H9 (cell line): ENCODE results near the gene TACR2. TPM values are rescaled to one million over a fixed set of nuclear protein-coding genes. Genes with fewer than 3 reads are reported as not detected.

ENCODE experiments used
- DNase-seq: peaks from one replicate; pipeline ENCODE4 v3.0.0-alpha.2; 2017
- H2AFZ ChIP-seq: one replicate; pipeline ENCODE4 v1.6.1; 2013; ENCODE audit warnings: mild to moderate bottlenecking, low read length, control low read depth, moderate library complexity
- H2AK5ac ChIP-seq: 2 replicates; pipeline ENCODE4 v1.6.1; 2013; ENCODE audit warnings: low read length, control low read depth, mixed read lengths; ENCODE audit not compliant: insufficient read length
- H2BK120ac ChIP-seq: one replicate; pipeline ENCODE4 v1.6.1; 2013; ENCODE audit warnings: low read depth, mild to moderate bottlenecking, low read length, control low read depth, inconsistent platforms; ENCODE audit not compliant: poor library complexity, severe bottlenecking
- H2BK12ac ChIP-seq: 2 replicates; pipeline ENCODE4 v1.6.1; 2013; ENCODE audit warnings: low read length, control low read depth, mixed read lengths, low read depth; ENCODE audit not compliant: insufficient read length
- H2BK15ac ChIP-seq: 2 replicates; pipeline ENCODE4 v1.6.1; 2013; ENCODE audit warnings: low read depth, low read length, control low read depth
- H2BK20ac ChIP-seq: one replicate; pipeline ENCODE4 v1.6.1; 2013; ENCODE audit warnings: low read depth, mild to moderate bottlenecking, low read length, control low read depth, inconsistent platforms; ENCODE audit not compliant: poor library complexity, severe bottlenecking
- H2BK5ac ChIP-seq: 2 replicates; pipeline ENCODE4 v1.6.1; 2013; ENCODE audit warnings: low read length, control low read depth, mixed read lengths; ENCODE audit not compliant: insufficient read length
- H3K14ac ChIP-seq: 2 replicates; pipeline ENCODE4 v1.6.1; 2013; ENCODE audit warnings: low read length, control low read depth; ENCODE audit not compliant: insufficient read depth
- H3K18ac ChIP-seq: 2 replicates; pipeline ENCODE4 v1.6.1; 2013; ENCODE audit warnings: low read depth, mild to moderate bottlenecking, mixed read lengths, low read length, control low read depth; ENCODE audit not compliant: insufficient read length
- H3K23ac ChIP-seq: 2 replicates; pipeline ENCODE4 v1.6.1; 2013; ENCODE audit warnings: low read length, control low read depth, mixed read lengths, low read depth; ENCODE audit not compliant: insufficient read length
- H3K23me2 ChIP-seq: 2 replicates; pipeline ENCODE4 v1.6.1; 2013; ENCODE audit warnings: low read depth, mild to moderate bottlenecking, mixed read lengths, low read length, control low read depth; ENCODE audit not compliant: insufficient read length, poor library complexity, severe bottlenecking
- H3K27ac ChIP-seq: 2 replicates; pipeline ENCODE4 v1.5.1; 2013; ENCODE audit warnings: low read length, control low read depth, mixed read lengths, low read depth; ENCODE audit not compliant: insufficient read length
- H3K27me3 ChIP-seq: 2 replicates; pipeline ENCODE4 v1.6.1; 2013; ENCODE audit warnings: low read length, control low read depth, inconsistent platforms; ENCODE audit not compliant: insufficient read depth
- H3K4ac ChIP-seq: 2 replicates; pipeline ENCODE4 v1.6.1; 2013; ENCODE audit warnings: low read depth, mild to moderate bottlenecking, control low read depth, inconsistent platforms, low read length, moderate library complexity
- H3K4me1 ChIP-seq: 2 replicates; pipeline ENCODE4 v1.6.1; 2013; ENCODE audit warnings: low read length, control low read depth, inconsistent platforms; ENCODE audit not compliant: insufficient read depth
- H3K4me2 ChIP-seq: 2 replicates; pipeline ENCODE4 v1.6.1; 2013; ENCODE audit warnings: low read length, control low read depth, mixed read lengths; ENCODE audit not compliant: insufficient read length, insufficient read depth
- H3K56ac ChIP-seq: 2 replicates; pipeline ENCODE4 v1.6.1; 2013; ENCODE audit warnings: low read depth, mild to moderate bottlenecking, mixed read lengths, low read length, control low read depth; ENCODE audit not compliant: insufficient read length
- H3K79me1 ChIP-seq: 2 replicates; pipeline ENCODE4 v1.6.1; 2013; ENCODE audit warnings: low read depth, mild to moderate bottlenecking, moderate library complexity, low read length, control low read depth, inconsistent platforms; ENCODE audit not compliant: insufficient read depth, poor library complexity, severe bottlenecking
- H3K79me2 ChIP-seq: 2 replicates; pipeline ENCODE4 v1.6.1; 2013; ENCODE audit warnings: low read length, control low read depth, inconsistent platforms; ENCODE audit not compliant: insufficient read depth
- H3K9ac ChIP-seq: 2 replicates; pipeline ENCODE4 v1.6.1; 2013; ENCODE audit warnings: low read length, control low read depth, mixed read lengths; ENCODE audit not compliant: insufficient read length; ENCODE audit errors: extremely low read depth
- H3K9me3 ChIP-seq: one replicate; pipeline ENCODE4 v1.6.1; 2013; ENCODE audit warnings: low read depth, low read length, inconsistent platforms; ENCODE audit not compliant: control insufficient read depth
- H3T11ph ChIP-seq: one replicate; pipeline ENCODE4 v1.6.1; 2013; ENCODE audit warnings: mild to moderate bottlenecking, low read length, control low read depth, inconsistent platforms
- H4K20me1 ChIP-seq: one replicate; pipeline ENCODE4 v1.6.1; 2013; ENCODE audit not compliant: control insufficient read depth, insufficient read length, insufficient read depth
- H4K5ac ChIP-seq: 2 replicates; pipeline ENCODE4 v1.6.1; 2013; ENCODE audit warnings: low read depth, mild to moderate bottlenecking, mixed read lengths, low read length, control low read depth; ENCODE audit not compliant: insufficient read length
- H4K8ac ChIP-seq: replicated peaks from 2 replicates; pipeline ENCODE4 v1.6.1; 2013; ENCODE audit warnings: low read length, control low read depth, mixed read lengths, low read depth; ENCODE audit not compliant: insufficient read length
- H4K91ac ChIP-seq: 2 replicates; pipeline ENCODE4 v1.6.1; 2013; ENCODE audit warnings: low read depth, mild to moderate bottlenecking, moderate library complexity, mixed read lengths, low read length, control low read depth; ENCODE audit not compliant: insufficient read length
- H3K27ac Mint-ChIP-seq, 3 experiments: 2 replicates in 2 of 3; 3 replicates in 1 of 3; pipeline ENCODE4 v1.8.0; 2020 to 2021; ENCODE audit warnings: mixed read lengths in 3 of 3, mild to moderate bottlenecking in 1 of 3, moderate library complexity in 1 of 3
- H3K27me3 Mint-ChIP-seq: 2 replicates; pipeline ENCODE4 v1.8.0; 2021; ENCODE audit warnings: low read depth, mild to moderate bottlenecking, moderate library complexity, mixed read lengths
- H3K36me3 Mint-ChIP-seq, 3 experiments: 2 replicates in 2 of 3; 3 replicates in 1 of 3; pipeline ENCODE4 v1.8.0; 2020 to 2021; ENCODE audit warnings: low read depth in 3 of 3, mixed read lengths in 3 of 3; ENCODE audit not compliant: insufficient read depth in 1 of 3
- H3K4me1 Mint-ChIP-seq, 2 experiments: 2 replicates each; pipeline ENCODE4 v1.8.0; 2020; ENCODE audit warnings: mixed read lengths in 2 of 2
- H3K4me3 Mint-ChIP-seq, 2 experiments: 2 replicates in 1 of 2; 3 replicates in 1 of 2; pipeline ENCODE4 v1.8.0; 2020 to 2021; ENCODE audit warnings: mild to moderate bottlenecking in 2 of 2, mixed read lengths in 2 of 2, moderate library complexity in 1 of 2
- H3K9me3 Mint-ChIP-seq, 2 experiments: 2 replicates in 1 of 2; 3 replicates in 1 of 2; pipeline ENCODE4 v1.8.0; 2020; ENCODE audit warnings: mild to moderate bottlenecking in 2 of 2, mixed read lengths in 2 of 2, moderate library complexity in 1 of 2
- CTCF ChIP-seq: fragments of 200-600 bp; sonication (generic); conservative IDR thresholded peaks from 3 replicates; pipeline ENCODE4 v1.8.0; 2021; ENCODE audit warnings: antibody characterized with exemption, mild to moderate bottlenecking
- WGBS: extraction: QIAGEN DNeasy Blood & Tissue Kit; methylation state at CpG from one replicate; pipeline ENCODE4 v1.1.7; 2013; ENCODE audit warnings: missing lambda C conversion rate, low lambda C conversion rate, mixed read lengths; ENCODE audit not compliant: insufficient read length; ENCODE audit errors: extremely low coverage; 5-methylcytosine and 5-hydroxymethylcytosine counted together
- total RNA-seq: library from RNA; stranded (reverse); gene quantifications from 2 replicates; pipeline ENCODE4 v1.2.1, GENCODE V29; 2021

TACR2 gene
- total RNA-seq, 1 experiment from 2014 or later = not detected

GRCh38 chr10:69428165-69428564, 11.4 kb upstream of the TACR2 start:
- no peaks in the 10 kb centered on the region for H4K20me1 ChIP-seq
- no peak overlapping the region for H3K56ac ChIP-seq
- H2BK20ac ChIP-seq = no peak overlapping the region
- Mint-ChIP-seq H3K4me1 (peaks cover 0 to 6% of the 10 kb centered on the region in 2 experiments; a peak in 2 of 4 replicates), H3K4me3 (no peak overlapping the region), H3K9me3 (no peaks in the 10 kb centered on the region), H3K36me3 (no peaks in the 10 kb centered on the region), H3K27me3 (peaks cover 7% of the 10 kb centered on the region), H3K27ac (no peak overlapping the region)
- H2BK12ac ChIP-seq = no peak overlapping the region
- no peaks in the 10 kb centered on the region for H3K27me3 ChIP-seq
- no peak for TF ChIP-seq CTCF
- H2BK120ac ChIP-seq = no peak overlapping the region
- no peak overlapping the region for H3K18ac ChIP-seq
- no peak overlapping the region for H3K23ac ChIP-seq
- H3K9ac ChIP-seq = no peak overlapping the region
- no peaks in the 10 kb centered on the region for H3K4me1 ChIP-seq
- H3K4ac ChIP-seq = no peak overlapping the region
- no peak overlapping the region for H4K8ac ChIP-seq
- H4K5ac ChIP-seq = no peak overlapping the region
- no peak overlapping the region for H3K4me2 ChIP-seq
- no peak overlapping the region for H4K91ac ChIP-seq
- no peaks in the 10 kb centered on the region for H3K79me1 ChIP-seq
- no peaks in the 10 kb centered on the region for H3K23me2 ChIP-seq
- H3K79me2 ChIP-seq = no peaks in the 10 kb centered on the region
- no peak overlapping the region for H2AK5ac ChIP-seq
- no peak overlapping the region for H3K27ac ChIP-seq
- no peaks in the 10 kb centered on the region for H3K9me3 ChIP-seq
- no peak overlapping the region for H3K14ac ChIP-seq
- H2BK15ac ChIP-seq = no peak overlapping the region
- no peak overlapping the region for H2BK5ac ChIP-seq
- no peak for DNase-seq
- WGBS = no CpG with 5 or more reads among the region's 8 CpGs
- no peak overlapping the region for H2AFZ ChIP-seq
- no peak overlapping the region for H3T11ph ChIP-seq
